Prostate gland (tissue), 2 donors: ENCODE measurements around the gene ETV6. TPM values are rescaled to one million over a fixed set of nuclear protein-coding genes. Genes with fewer than 3 reads are reported as not detected.

Source experiments
- DNase-seq: peaks from one replicate; pipeline ENCODE4 v3.0.0-alpha.2; 2019; ENCODE audit warnings: low spot score
- H3K27ac ChIP-seq, 2 donors: fragments of 200-600 bp; sonication (generic); 2 replicates each; pipeline ENCODE4 v1.5.1; 2017 to 2019
- H3K27me3 ChIP-seq: fragments of 200-600 bp; sonication (generic); replicated peaks from 2 replicates; pipeline ENCODE4 v1.5.1; 2019; ENCODE audit not compliant: insufficient read depth
- H3K36me3 ChIP-seq, 2 donors: fragments of 200-600 bp; sonication (generic); 1 replicate in 1 of 2; 2 replicates in 1 of 2; pipeline versions ENCODE4 v1.5.1 to v1.8.1; 2017 to 2019
- H3K4me1 ChIP-seq: fragments of 200-600 bp; sonication (generic); replicated peaks from 2 replicates; pipeline ENCODE4 v1.5.1; 2019
- H3K4me3 ChIP-seq, 2 donors: fragments of 200-600 bp; sonication (generic); 2 replicates each; pipeline ENCODE4 v1.5.1; 2017 to 2019
- H3K9me3 ChIP-seq: fragments of 200-600 bp; sonication (generic); 2 replicates; pipeline ENCODE4 v1.5.1; 2017
- POLR2A ChIP-seq: fragments of 450-650 bp; IDR thresholded peaks from one replicate; pipeline ENCODE4 v1.6.1; 2016; ENCODE audit warnings: antibody characterized with exemption, mild to moderate bottlenecking
- POLR2AphosphoS5 ChIP-seq: sonication (generic); formaldehyde crosslinking; IDR thresholded peaks from one replicate; pipeline ENCODE4 v1.6.1; 2017; ENCODE audit warnings: antibody characterized with exemption
- WGBS: methylation state at CpG from one replicate; pipeline ENCODE4 v1.1.5; 2018; 5-methylcytosine and 5-hydroxymethylcytosine counted together
- intact Hi-C: fragments of 100-400 bp; cut with DNase I; formaldehyde crosslinking; loops from one replicate; pipeline ENCODE4 v1.14.2; 2022
- total RNA-seq, 2 donors: library from RNA; depleted of rRNA; stranded (reverse); fragments of >200 nt; gene quantifications; one replicate each; pipeline ENCODE4 v1.1.0, GENCODE V29; 2016
- TF ChIP-seq, protein P1 (sequence below), 4 experiments: fragments of 200-600 bp in 2 of 4; fragments of 450-650 bp in 2 of 4; sonication (generic) in 2 of 4; IDR thresholded peaks; 1 replicate in 3 of 4; 2 replicates in 1 of 4; pipeline ENCODE4 v1.5.1; 2016 to 2019; ENCODE audit warnings: antibody characterized with exemption in 4 of 4, mild to moderate bottlenecking in 2 of 4, moderate library complexity in 2 of 4

The ETV6 gene
- total RNA-seq, 2 donors from 2014 or later: 26.7 to 33.6 TPM

DNA sequence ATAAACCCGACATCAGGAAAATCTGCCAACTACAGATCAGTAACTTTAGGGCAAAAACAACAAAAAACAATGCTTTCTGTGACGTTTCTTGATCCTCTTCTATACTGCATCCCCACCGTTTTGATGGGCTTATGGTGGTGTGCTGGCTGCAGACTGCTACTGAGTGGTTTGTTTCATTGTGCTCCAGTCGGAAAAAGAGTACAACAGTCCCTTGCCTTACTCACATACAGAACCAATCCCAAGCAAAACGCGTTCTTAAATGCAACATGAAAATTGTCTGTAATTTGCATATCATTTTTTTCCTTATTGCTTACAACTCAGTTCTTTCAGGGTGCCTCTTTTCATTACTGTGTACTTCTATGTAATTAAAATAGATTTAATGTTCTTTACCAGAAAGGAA is 2.3 kb downstream of the ETV6 start:
- no peaks in the 10 kb centered on the region for H3K9me3 ChIP-seq
- peak overlapping the region; percentile 93 to 94 for H3K27ac ChIP-seq
- TF ChIP-seq, protein P1, sequence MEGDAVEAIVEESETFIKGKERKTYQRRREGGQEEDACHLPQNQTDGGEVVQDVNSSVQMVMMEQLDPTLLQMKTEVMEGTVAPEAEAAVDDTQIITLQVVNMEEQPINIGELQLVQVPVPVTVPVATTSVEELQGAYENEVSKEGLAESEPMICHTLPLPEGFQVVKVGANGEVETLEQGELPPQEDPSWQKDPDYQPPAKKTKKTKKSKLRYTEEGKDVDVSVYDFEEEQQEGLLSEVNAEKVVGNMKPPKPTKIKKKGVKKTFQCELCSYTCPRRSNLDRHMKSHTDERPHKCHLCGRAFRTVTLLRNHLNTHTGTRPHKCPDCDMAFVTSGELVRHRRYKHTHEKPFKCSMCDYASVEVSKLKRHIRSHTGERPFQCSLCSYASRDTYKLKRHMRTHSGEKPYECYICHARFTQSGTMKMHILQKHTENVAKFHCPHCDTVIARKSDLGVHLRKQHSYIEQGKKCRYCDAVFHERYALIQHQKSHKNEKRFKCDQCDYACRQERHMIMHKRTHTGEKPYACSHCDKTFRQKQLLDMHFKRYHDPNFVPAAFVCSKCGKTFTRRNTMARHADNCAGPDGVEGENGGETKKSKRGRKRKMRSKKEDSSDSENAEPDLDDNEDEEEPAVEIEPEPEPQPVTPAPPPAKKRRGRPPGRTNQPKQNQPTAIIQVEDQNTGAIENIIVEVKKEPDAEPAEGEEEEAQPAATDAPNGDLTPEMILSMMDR (IDR thresholded peaks at IDR 0.05): no peak
- no peak for TF ChIP-seq POLR2A
- TF ChIP-seq POLR2AphosphoS5: no peak
- H3K4me1 ChIP-seq: peaks cover 6% of the 10 kb centered on the region
- no peak for DNase-seq
- intact Hi-C loops: loop anchor here (5.0 to 10.0 kb wide), 3 partner anchors 116 to 231 kb away; no protein-coding TSS in a partner anchor
- no peaks in the 10 kb centered on the region for H3K27me3 ChIP-seq
- no peaks in the 10 kb centered on the region for H3K36me3 ChIP-seq
- peak overlapping the region; percentile 73 to 77 for H3K4me3 ChIP-seq
- WGBS: 1% methylated on average over 6 of the region's 6 CpGs

DNA sequence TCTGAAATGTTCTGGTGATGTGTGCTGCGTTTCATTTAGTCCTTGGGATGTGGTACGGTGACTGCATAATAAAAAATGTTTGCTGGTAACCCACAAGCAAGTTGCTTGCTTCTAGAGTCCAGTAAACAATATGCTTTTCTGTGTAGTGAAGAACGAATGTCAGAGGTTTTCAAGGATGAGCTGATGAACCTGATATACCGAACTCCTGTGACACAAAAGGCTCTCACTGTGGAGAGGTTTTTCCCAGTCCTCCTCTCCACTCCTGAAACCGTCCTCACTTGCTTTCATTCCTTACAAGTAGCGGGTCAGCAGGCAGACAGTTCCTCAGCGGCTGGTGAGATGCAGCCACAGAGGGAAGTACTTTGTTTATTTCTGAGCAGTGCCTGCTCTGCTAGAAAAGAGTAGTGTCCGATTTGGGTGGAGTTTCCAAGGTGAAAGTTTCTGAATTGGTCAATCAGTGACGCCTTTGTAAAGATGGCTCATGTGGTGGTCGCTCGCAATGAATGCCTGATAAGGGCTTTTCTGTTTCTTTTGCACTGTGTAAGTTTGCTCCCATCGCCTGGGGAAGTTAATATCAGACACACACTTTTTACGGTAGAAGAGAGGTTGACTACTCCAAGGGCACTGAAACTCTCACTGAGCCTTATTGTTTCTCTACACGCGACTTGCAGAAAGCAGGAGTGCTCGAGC is 3.0 kb downstream of the ETV6 start:
- peak; percentile 39 for DNase-seq
- intact Hi-C loops: loop anchor here (5.0 to 10.0 kb wide), 3 partner anchors 115 to 230 kb away; no protein-coding TSS in a partner anchor
- H3K27me3 ChIP-seq: no peaks in the 10 kb centered on the region
- peaks cover 6% of the 10 kb centered on the region for H3K4me1 ChIP-seq
- no peaks in the 10 kb centered on the region for H3K9me3 ChIP-seq
- H3K4me3 ChIP-seq: peak overlapping the region; percentile 73 to 77
- H3K36me3 ChIP-seq: no peaks in the 10 kb centered on the region
- TF ChIP-seq POLR2A: no peak
- TF ChIP-seq, protein P1 (IDR thresholded peaks at IDR 0.05): no peak
- TF ChIP-seq POLR2AphosphoS5: no peak
- H3K27ac ChIP-seq: peak overlapping the region; percentile 93 to 94
- 5% methylated on average over 16 of the region's 16 CpGs for WGBS

DNA sequence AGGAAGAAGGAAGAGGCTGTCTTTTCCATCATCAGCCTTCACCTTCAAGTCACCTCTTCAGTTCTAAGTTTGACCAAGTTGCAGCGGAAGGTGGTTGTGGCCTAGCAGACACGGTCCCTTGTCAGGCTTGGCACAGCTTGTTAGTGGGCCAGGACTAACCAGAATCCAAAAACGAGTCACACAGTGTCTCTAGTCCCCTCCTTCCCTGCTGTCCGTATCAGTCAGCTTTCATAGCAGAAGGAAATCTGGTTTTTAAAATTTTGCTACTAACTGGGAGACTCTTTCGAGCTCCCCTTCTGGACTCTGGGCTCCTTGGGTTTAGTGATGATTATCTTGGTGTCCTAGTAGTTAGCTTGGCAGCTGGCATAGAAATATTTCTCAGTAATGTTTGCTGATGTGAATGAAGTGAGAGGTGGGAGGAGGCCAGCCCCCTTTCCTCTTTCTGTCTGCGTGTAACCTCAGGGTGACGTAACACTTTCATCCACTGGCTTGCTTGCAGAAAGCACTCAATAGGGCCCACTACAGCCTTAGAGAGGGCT is 3.8 kb downstream of the ETV6 start:
- TF ChIP-seq, protein P1 (IDR thresholded peaks at IDR 0.05): no peak
- TF ChIP-seq POLR2A (no peak), POLR2AphosphoS5 (no peak)
- 29% methylated on average over 7 of the region's 7 CpGs for WGBS
- Histone ChIP-seq H3K27me3 (no peaks in the 10 kb centered on the region), H3K4me3 (peak overlapping the region in 1 of 2 donors; percentile 77), H3K36me3 (no peaks in the 10 kb centered on the region), H3K27ac (peak overlapping the region; percentile 93 to 94), H3K4me1 (peaks cover 6% of the 10 kb centered on the region), H3K9me3 (no peaks in the 10 kb centered on the region)
- intact Hi-C loops: loop anchor here (5.0 to 10.0 kb wide), 3 partner anchors 114 to 229 kb away; no protein-coding TSS in a partner anchor
- DNase-seq: no peak

DNA sequence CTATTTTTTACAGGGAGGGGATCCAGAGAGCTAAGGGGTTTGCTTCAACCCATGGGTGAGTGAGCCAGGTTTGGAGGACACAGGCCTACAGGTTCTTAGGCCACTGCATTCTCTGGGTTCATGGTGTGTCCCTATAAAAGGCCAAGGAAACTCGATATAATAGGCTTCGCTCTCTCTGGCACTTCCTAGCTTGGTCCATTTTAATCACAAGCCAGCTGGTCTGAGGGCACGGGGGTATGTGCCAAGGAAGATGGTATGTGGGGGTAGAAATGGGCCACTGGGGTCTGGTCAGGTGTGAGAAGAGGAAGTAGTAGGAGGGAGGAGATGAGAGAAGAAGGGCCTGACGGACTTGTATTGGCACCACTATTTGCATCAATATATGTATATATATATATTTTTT is 4.9 kb downstream of the ETV6 start:
- Histone ChIP-seq H3K27ac (no peak overlapping the region), H3K4me1 (peaks cover 6% of the 10 kb centered on the region), H3K4me3 (no peak overlapping the region), H3K27me3 (no peaks in the 10 kb centered on the region), H3K9me3 (no peaks in the 10 kb centered on the region), H3K36me3 (no peaks in the 10 kb centered on the region)
- WGBS: 69% methylated on average over 4 of the region's 4 CpGs
- no peak for TF ChIP-seq POLR2A
- intact Hi-C loops: loop anchor here (5.0 to 10.0 kb wide), 3 partner anchors 113 to 228 kb away; no protein-coding TSS in a partner anchor
- no peak for DNase-seq

DNA sequence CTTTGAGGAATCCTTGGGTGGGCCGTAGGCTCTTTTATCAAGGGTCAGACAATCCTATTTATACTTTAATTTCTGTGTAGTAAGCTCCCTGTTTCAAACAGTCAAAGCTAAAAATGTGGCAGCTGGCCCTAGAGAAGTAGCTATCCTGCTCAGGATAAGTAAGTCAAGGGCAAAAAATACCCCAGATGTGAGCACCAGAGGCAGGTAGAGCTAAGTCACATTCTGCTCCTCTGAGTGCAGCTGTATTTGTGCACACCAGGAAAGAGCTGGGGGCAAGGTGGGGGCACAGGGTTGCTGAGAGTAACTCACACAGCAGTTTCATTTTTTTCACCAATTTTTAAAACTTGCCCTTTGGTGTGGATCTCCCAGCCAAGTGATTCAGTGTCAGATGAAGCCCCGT is 5.3 kb downstream of the ETV6 start:
- Histone ChIP-seq H3K9me3 (no peaks in the 10 kb centered on the region), H3K27me3 (no peaks in the 10 kb centered on the region), H3K27ac (no peak overlapping the region), H3K36me3 (no peaks in the 10 kb centered on the region), H3K4me1 (peaks cover 6% of the 10 kb centered on the region), H3K4me3 (no peak overlapping the region)
- no peak for DNase-seq
- no peak for TF ChIP-seq POLR2A
- no peak for TF ChIP-seq POLR2AphosphoS5
- TF ChIP-seq, protein P1 (IDR thresholded peaks at IDR 0.05): no peak
- intact Hi-C loops: loop anchor here (5.0 to 10.0 kb wide), 4 partner anchors 52 to 227 kb away; no protein-coding TSS in a partner anchor
- 92% methylated on average over 2 of the region's 2 CpGs for WGBS
